NCI-H1417 treated with DMSO at 0.1 percent for 48 hours (cell line): Measurements from ENCODE around the gene TRAPPC5.

Source experiments
- DNase-seq: peaks from one replicate; lab custom pipeline; 2025; lab: John Stamatoyannopoulos, UW

The TRAPPC5 gene

DNA sequence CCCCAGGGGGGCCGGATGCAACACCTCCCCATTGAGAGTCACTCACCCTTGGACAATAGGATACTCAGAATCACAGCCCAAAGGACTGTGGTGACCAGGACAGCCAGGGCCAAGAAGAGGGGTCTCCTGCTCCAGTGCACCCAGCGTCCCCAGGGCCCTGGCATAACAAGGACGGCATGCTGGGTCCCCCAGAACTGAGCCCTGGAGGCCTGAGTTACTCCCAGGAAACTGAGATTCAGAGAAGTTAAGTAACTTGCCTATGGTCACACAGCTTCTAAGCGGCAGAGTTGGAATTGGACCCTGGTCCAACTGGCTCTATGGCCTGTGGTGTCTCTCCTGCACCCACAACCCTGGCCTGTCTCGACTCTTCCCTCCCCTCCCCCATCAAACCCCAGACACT lies 51.0 kb downstream of the TRAPPC5 start:
- DNase-seq = no peak

DNA sequence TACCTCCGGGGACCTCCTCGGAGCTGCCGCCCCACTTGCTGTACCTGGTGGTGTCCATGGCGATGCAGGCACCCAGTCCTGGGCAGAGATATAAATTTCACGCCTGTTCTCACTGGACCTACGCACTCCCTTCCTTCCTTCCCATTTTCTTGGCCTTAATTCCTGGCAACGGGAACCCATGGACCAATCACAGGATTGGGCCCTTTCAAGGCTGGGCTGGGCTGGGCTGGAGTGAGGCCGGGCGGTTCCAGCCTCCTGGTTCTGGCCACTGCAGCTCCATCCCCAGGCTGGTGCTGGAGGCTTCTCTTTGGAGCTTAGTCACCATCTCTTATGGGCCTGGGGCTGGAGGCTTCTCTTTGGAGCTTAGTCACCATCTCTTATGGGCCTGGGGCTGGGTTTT lies 51.4 kb downstream of the TRAPPC5 start, which contains the start of gene CLEC4G:
TSS of gene CLEC4G (minus strand) at position 66 of the 400 bp plus-strand sequence. CDS start at position 58, 8 bp downstream.
- DNase-seq = no peak

DNA sequence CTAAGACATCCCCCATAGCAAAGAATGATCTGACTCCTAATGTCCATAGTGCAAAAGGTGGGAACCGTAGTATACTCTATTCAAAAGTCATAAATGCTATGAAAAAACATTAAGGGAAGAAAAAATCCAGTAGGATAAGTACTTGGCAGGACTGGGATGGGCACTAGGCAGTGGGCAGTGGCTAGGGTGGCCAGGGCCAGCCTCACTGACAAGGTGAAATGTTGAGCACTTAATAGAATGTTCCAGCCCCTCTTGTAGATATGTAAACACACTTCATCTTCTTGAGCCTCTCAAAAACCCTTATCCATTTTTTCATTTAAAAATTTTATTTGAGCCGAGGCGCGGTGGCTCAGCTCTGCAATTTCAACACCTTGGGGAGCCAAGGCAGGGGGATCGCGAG lies 52.7 kb downstream of the TRAPPC5 start:
- no peak for DNase-seq

DNA sequence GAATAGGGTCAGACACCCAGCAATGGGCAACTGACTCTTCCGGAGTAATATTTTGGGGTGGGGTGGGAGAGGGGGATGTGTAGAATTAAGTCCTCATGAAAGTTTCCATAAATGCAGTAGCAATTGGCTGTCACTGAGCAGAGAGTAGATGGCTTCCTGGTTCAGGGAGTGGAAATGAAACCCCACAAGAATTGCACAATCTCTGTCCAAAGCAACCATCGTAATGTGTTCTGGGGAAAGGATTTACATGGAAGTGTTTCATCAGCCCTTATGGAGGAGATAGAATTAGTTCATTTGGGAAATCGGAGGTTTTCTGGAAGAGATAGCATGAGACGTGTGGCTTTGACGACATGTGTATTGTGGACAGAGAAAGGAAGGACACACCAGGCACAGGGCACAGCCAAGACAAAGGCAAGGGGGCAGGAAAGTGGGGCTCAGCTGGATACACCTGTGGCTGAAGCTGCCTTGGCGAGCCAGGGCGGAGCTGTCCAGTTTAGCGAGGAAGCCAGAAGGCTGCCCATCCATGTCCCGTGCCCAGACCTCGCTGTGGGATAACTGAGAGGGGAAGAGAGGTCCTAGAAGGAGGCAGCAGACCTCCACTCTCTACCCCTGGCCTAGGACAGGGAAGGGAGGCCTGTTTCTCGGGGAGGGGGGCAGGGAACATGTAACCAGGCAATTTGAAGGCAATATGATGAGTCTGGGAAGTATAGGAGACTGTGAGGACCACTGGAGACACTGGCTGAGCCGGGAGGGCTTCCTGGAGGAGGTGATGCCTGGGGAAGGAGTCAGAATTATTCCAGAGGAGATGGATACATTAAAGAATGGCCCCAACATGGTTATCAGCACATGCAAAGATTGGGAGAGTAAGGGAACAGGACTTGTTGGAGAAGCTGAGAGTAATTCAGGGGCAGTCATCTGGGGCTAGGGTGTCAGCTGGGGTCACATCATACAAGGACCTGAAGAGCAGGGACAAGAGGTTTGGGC lies 53.9 kb downstream of the TRAPPC5 start:
- DNase-seq = no peak

DNA sequence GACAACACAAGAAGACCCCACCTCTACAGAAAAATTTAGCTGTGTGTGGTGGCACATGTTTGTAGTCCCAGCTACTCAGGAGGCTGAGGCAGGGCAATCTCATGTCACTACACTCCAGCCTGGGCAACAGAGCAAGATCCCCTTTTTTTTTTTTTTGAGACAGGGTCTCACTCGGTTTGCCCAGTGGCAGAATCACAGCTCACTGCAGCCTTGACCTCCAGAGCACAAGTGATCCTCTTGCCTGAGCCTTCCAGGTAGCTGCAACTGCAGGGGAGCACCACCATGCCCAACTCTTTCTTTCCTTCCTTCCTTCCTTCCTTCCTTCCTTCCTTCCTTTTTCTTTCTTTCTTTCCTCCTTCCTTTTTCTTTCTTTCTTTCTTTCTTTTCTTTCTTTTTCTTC lies 55.5 kb downstream of the TRAPPC5 start:
- no peak for DNase-seq

DNA sequence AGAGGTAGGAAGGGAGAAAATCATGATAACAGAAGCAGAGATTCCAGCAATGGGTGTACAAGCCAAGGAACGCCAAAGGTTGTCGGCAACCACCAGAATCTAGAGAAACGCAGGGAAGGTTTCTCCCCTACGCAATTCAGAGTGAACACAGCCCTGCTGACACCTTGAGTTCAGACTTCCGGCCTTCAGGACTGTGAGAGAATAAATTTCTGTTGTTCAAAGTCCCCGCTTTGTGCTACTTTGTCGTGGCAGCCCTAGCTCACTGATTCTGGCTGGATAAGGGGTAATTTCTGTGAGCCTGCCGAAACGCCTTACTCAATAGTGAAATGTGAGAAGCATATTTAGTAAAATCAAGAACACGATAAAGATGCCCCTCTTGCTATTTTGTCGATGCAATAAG lies 56.6 kb downstream of the TRAPPC5 start:
- no peak for DNase-seq
